ENCODE data around the gene ABLIM1. TPM values are rescaled to one million over a fixed set of nuclear protein-coding genes. Genes with fewer than 3 reads are reported as not detected.

The ABLIM1 gene
- total and polyA plus RNA-seq, 10 of the 15 experiments (the other 5 are each of a cell fraction or from before 2014, with no cell fraction given): 14.2 to 50.5 (median 28.1) TPM

DNA sequence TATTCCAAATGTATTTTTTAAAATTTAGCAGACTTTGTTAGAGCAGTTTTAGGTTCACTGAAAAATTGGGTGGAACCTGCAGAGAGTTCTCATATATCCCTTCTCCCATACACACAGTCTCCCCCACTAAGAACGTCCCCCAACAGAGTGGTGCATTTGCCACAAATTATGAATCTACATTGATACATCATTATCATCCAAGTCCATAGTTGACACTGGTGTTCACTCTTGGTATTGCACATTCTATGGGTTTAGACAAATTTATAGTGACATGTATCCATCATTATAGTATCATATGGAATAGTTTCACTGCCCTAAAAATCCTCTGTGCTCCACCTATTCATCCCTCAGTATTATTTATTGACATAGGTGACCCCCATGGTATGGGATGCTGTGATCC is 156.4 kb downstream of the ABLIM1 start:
- H3K4me3 ChIP-seq: no peak overlapping the region
- H3K27ac ChIP-seq (ENCODE audit: control insufficient read depth, insufficient read depth): no peak overlapping the region
- H3K36me3 ChIP-seq (ENCODE audit: control insufficient read depth in 2 of 2, insufficient read depth in 2 of 2, low read length in 1 of 2): no peaks in the 10 kb centered on the region
- ChIA-PET RAD21 (ENCODE audit: unreplicated experiment) (no interaction called here), CTCF (interaction anchor here (1.5 kb wide), 1 partner anchor 17 kb away, joined by 3 read pairs; no protein-coding TSS in a partner anchor), POLR2A (interaction anchor here (0.8 kb wide), 1 partner anchor 13 kb away, joined by 3 read pairs; no protein-coding TSS in a partner anchor), SMC1A (ENCODE audit: uncharacterized antibody, unreplicated experiment) (no interaction called here)
- no peak for FAIRE-seq
- H3K79me2 ChIP-seq (ENCODE audit: control insufficient read depth, insufficient read depth, low read length): no peaks in the 10 kb centered on the region; the same call in 1 of the 2 replicates
- no peak for DNase-seq (ENCODE audit: low read depth, low spot score)
- 35% methylated on average over 1 of the region's 1 CpG for WGBS (ENCODE audit: insufficient coverage, insufficient replicate concordance, low lambda C conversion rate, missing lambda C conversion rate)
- H3K27me3 ChIP-seq (replicated peaks in 1 of 2; ENCODE audit: control insufficient read depth in 2 of 2, insufficient read depth in 2 of 2, low read length in 1 of 2): no peaks in the 10 kb centered on the region
- no peak overlapping the region for H2AFZ ChIP-seq (ENCODE audit: control insufficient read depth, low read depth, low read length)
- no TSS peak for BruUV-seq (replicated peaks)
- no peak for TF ChIP-seq RAD21 (IDR thresholded peaks at IDR 0.05; ENCODE audit: insufficient read depth, low read depth, low read length)
- TF ChIP-seq ASH2L (IDR thresholded peaks at IDR 0.05; ENCODE audit: borderline replicate concordance, low read depth): no peak
- no peak for TF ChIP-seq HDAC6 (IDR thresholded peaks at IDR 0.05; ENCODE audit: unreplicated experiment)
- TF ChIP-seq ZBED1 (IDR thresholded peaks at IDR 0.05; ENCODE audit: borderline replicate concordance): no peak
- in situ Hi-C loops (cut with MboI): no loop called here
- no peaks in the 10 kb centered on the region for H4K20me1 ChIP-seq (ENCODE audit: control insufficient read depth, insufficient read depth)
- no peak overlapping the region for H3K4me2 ChIP-seq (ENCODE audit: control insufficient read depth, insufficient read depth)
- intact Hi-C loops (cut with micrococcal nuclease; ENCODE audit: unreplicated experiment): no loop called here
- peaks cover 41% of the 10 kb centered on the region for H3K4me1 ChIP-seq (ENCODE audit: control insufficient read depth, insufficient read depth, low read length)
- no peak for ATAC-seq
- no peak overlapping the region for H3K9ac ChIP-seq (ENCODE audit: control insufficient read depth, insufficient read depth, low read length)
- H3K9me3 ChIP-seq (replicated peaks; ENCODE audit: control insufficient read depth, insufficient read depth, low read length): no peaks in the 10 kb centered on the region

DNA sequence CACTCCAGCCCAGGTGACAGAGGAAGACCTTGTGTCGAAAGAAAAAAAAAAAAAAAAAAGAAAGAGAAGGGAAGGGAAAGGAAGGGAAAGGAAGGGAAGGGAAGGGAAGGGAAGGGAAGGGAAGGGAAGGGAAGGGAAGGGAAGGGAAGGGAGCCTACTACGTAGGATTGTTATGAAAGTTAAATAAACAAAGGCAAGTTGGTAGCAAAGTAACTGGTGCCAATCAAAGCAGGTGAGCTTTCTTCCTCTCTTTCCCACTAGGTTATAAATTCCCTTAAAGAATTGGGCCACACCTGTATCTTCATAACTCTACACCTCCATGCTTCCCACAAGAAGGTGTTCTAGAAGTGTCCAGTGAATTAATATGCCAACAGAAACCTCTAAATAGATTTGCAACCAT is 157.4 kb downstream of the ABLIM1 start:
- Histone ChIP-seq H4K20me1 (ENCODE audit: control insufficient read depth, insufficient read depth) (no peaks in the 10 kb centered on the region), H3K4me1 (ENCODE audit: control insufficient read depth, insufficient read depth, low read length) (peaks cover 43% of the 10 kb centered on the region), H3K9ac (ENCODE audit: control insufficient read depth, insufficient read depth, low read length) (no peak overlapping the region), H3K27ac (ENCODE audit: control insufficient read depth, insufficient read depth) (no peak overlapping the region), H3K9me3 (replicated peaks; ENCODE audit: control insufficient read depth, insufficient read depth, low read length) (no peaks in the 10 kb centered on the region), H3K36me3 (ENCODE audit: control insufficient read depth in 2 of 2, insufficient read depth in 2 of 2, low read length in 1 of 2) (no peaks in the 10 kb centered on the region), H2AFZ (ENCODE audit: control insufficient read depth, low read depth, low read length) (no peak overlapping the region), H3K79me2 (ENCODE audit: control insufficient read depth, insufficient read depth, low read length) (no peaks in the 10 kb centered on the region; the same call in 1 of the 2 replicates), H3K27me3 (replicated peaks in 1 of 2; ENCODE audit: control insufficient read depth in 2 of 2, insufficient read depth in 2 of 2, low read length in 1 of 2) (no peaks in the 10 kb centered on the region), H3K4me3 (no peak overlapping the region), H3K4me2 (ENCODE audit: control insufficient read depth, insufficient read depth) (no peak overlapping the region)
- FAIRE-seq (no peak), DNase-seq (ENCODE audit: low read depth, low spot score) (no peak), ATAC-seq (no peak)
- ChIA-PET SMC1A (ENCODE audit: uncharacterized antibody, unreplicated experiment) (interaction anchor here (0.7 to 1.0 kb wide), 2 partner anchors 25 to 230 kb away, joined by 3 to 6 read pairs; no protein-coding TSS in a partner anchor), POLR2A (no interaction called here), RAD21 (ENCODE audit: unreplicated experiment) (interaction anchor here (1.1 kb wide), 1 partner anchor 29 kb away, joined by 3 read pairs; no protein-coding TSS in a partner anchor), CTCF (interaction anchor here (0.6 to 1.5 kb wide), 4 partner anchors 9 to 214 kb away, joined by 3 read pairs; no protein-coding TSS in a partner anchor)
- no TSS peak for BruUV-seq (replicated peaks)
- 93% methylated on average over 1 of the region's 2 CpGs for WGBS (ENCODE audit: insufficient coverage, insufficient replicate concordance, low lambda C conversion rate, missing lambda C conversion rate)
- intact Hi-C loops (cut with micrococcal nuclease; ENCODE audit: unreplicated experiment): no loop called here
- TF ChIP-seq, protein P1, sequence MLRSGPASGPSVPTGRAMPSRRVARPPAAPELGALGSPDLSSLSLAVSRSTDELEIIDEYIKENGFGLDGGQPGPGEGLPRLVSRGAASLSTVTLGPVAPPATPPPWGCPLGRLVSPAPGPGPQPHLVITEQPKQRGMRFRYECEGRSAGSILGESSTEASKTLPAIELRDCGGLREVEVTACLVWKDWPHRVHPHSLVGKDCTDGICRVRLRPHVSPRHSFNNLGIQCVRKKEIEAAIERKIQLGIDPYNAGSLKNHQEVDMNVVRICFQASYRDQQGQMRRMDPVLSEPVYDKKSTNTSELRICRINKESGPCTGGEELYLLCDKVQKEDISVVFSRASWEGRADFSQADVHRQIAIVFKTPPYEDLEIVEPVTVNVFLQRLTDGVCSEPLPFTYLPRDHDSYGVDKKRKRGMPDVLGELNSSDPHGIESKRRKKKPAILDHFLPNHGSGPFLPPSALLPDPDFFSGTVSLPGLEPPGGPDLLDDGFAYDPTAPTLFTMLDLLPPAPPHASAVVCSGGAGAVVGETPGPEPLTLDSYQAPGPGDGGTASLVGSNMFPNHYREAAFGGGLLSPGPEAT (IDR thresholded peaks at IDR 0.05; ENCODE audit: low read depth): no peak
- TF ChIP-seq MEF2A (IDR thresholded peaks at IDR 0.05; ENCODE audit: insufficient read depth, low read depth, low read length) (no peak), MTA3 (IDR thresholded peaks at IDR 0.05; ENCODE audit: borderline replicate concordance, low read length) (no peak), NR2F1 (conservative IDR thresholded peaks at IDR 0.05) (no peak), DPF2 (IDR thresholded peaks at IDR 0.05) (no peak), HCFC1 (IDR thresholded peaks at IDR 0.05; ENCODE audit: low read length) (no peak)
- in situ Hi-C loops (cut with MboI): no loop called here
